IMR-90 (cell line): ENCODE measurements around the gene PFAS. TPM values are rescaled to one million over a fixed set of nuclear protein-coding genes. Genes with fewer than 3 reads are reported as not detected.

Experiments
- ATAC-seq: fragments of 200-7000 bp; cut with Tn5 transposase; 2 replicates; pipeline ENCODE4 v1.9.1; 2020; ENCODE audit warnings: low read depth, mild to moderate bottlenecking, moderate library complexity
- Bru-seq: library from RNA; stranded (reverse); fragments of 400-500 nt; gene quantifications from one replicate; lab custom pipeline; 2021; lab: Mats Ljungman, UMichigan
- BruChase-seq, 2 experiments: library from RNA; stranded (reverse); fragments of 400-500 nt; gene quantifications; one replicate each; lab custom pipeline; 2021; lab: Mats Ljungman, UMichigan
- BruUV-seq: library from RNA; stranded (reverse); fragments of 400-500 nt; replicated peaks from 2 replicates; lab custom pipeline; 2021; lab: Mats Ljungman, UMichigan
- CTCF ChIA-PET: fragments of 300-600 bp; formaldehyde crosslinking; extraction: SDS; loops from one replicate; lab custom pipeline; 2021; ENCODE audit warnings: antibody characterized with exemption; lab: Yijun Ruan, JAX
- POLR2A ChIA-PET: fragments of 300-600 bp; sonication (Branson Sonifier 250); formaldehyde crosslinking; loops from one replicate; lab custom pipeline; 2022; ENCODE audit warnings: antibody characterized with exemption; ENCODE audit not compliant: unreplicated experiment; lab: Charles Lee
- DNase-seq: peaks from one replicate; pipeline ENCODE4 v3.0.0; 2013
- H2AFZ ChIP-seq: replicated peaks from 2 replicates; pipeline ENCODE3; 2013; ENCODE audit warnings: low read length, mild to moderate bottlenecking; ENCODE audit not compliant: poor library complexity
- H2AK5ac ChIP-seq: 2 replicates; pipeline ENCODE4 v1.6.1; 2013; ENCODE audit warnings: low read depth, low read length, inconsistent platforms
- H2AK9ac ChIP-seq: replicated peaks from 2 replicates; pipeline ENCODE3; 2013; ENCODE audit warnings: mild to moderate bottlenecking, low read depth, low read length, moderate library complexity; ENCODE audit not compliant: poor library complexity
- H2BK120ac ChIP-seq: 2 replicates; pipeline ENCODE4 v1.6.1; 2013; ENCODE audit warnings: low read depth, low read length, inconsistent platforms
- H2BK15ac ChIP-seq: 3 replicates; pipeline ENCODE4 v1.6.1; 2013; ENCODE audit warnings: low read depth, low read length, inconsistent platforms
- H2BK20ac ChIP-seq: 2 replicates; pipeline ENCODE4 v1.6.1; 2013; ENCODE audit warnings: low read depth, mild to moderate bottlenecking, inconsistent platforms, low read length, moderate library complexity
- H2BK5ac ChIP-seq: 2 replicates; pipeline ENCODE4 v1.6.1; 2013; ENCODE audit warnings: mild to moderate bottlenecking, low read depth, low read length, inconsistent platforms; ENCODE audit not compliant: poor library complexity, severe bottlenecking
- H3K14ac ChIP-seq: replicated peaks from 2 replicates; pipeline ENCODE4 v1.6.1; 2013; ENCODE audit warnings: low read depth, low read length, inconsistent platforms
- H3K18ac ChIP-seq: 2 replicates; pipeline ENCODE4 v1.6.1; 2013; ENCODE audit warnings: low read depth, low read length, control low read depth
- H3K23ac ChIP-seq: 2 replicates; pipeline ENCODE4 v1.6.1; 2013; ENCODE audit warnings: low read depth, low read length, inconsistent platforms
- H3K27ac ChIP-seq: 2 replicates; pipeline ENCODE4 v1.5.1; 2013; ENCODE audit warnings: mild to moderate bottlenecking, control low read depth, low read length; ENCODE audit not compliant: insufficient read depth
- H3K27me3 ChIP-seq: 2 replicates; pipeline ENCODE4 v1.6.1; 2013; ENCODE audit warnings: low read length; ENCODE audit not compliant: control insufficient read depth, insufficient read depth
- H3K36me3 ChIP-seq: 2 replicates; pipeline ENCODE4 v1.6.1; 2013; ENCODE audit warnings: low read length, mixed read lengths; ENCODE audit not compliant: control insufficient read depth, insufficient read depth
- H3K4ac ChIP-seq: 2 replicates; pipeline ENCODE4 v1.6.1; 2013; ENCODE audit warnings: low read depth, low read length, inconsistent platforms
- H3K4me1 ChIP-seq: 2 replicates; pipeline ENCODE4 v1.6.1; 2013; ENCODE audit warnings: low read length, mixed read lengths; ENCODE audit not compliant: control insufficient read depth, insufficient read depth
- H3K4me2 ChIP-seq: 2 replicates; pipeline ENCODE4 v1.6.1; 2013; ENCODE audit warnings: low read depth, mild to moderate bottlenecking, control low read depth, low read length, moderate library complexity
- H3K4me3 ChIP-seq: 2 replicates; pipeline ENCODE4 v1.5.1; 2013; ENCODE audit warnings: low read depth, mild to moderate bottlenecking, control low read depth, low read length, moderate library complexity; ENCODE audit not compliant: insufficient read depth
- H3K56ac ChIP-seq: 2 replicates; pipeline ENCODE4 v1.6.1; 2013; ENCODE audit warnings: low read length, inconsistent platforms; ENCODE audit not compliant: insufficient read depth; ENCODE audit errors: extremely low read depth
- H3K79me1 ChIP-seq, 2 experiments: 2 replicates each; pipeline ENCODE4 v1.6.1; 2013; ENCODE audit warnings: low read length in 2 of 2, inconsistent platforms in 1 of 2, low read depth in 1 of 2
- H3K9ac ChIP-seq: 2 replicates; pipeline ENCODE4 v1.6.1; 2013; ENCODE audit warnings: low read depth, low read length, control low read depth
- H3K9me1 ChIP-seq: 2 replicates; pipeline ENCODE4 v1.6.1; 2013; ENCODE audit warnings: low read length, inconsistent platforms; ENCODE audit not compliant: insufficient read depth
- H3K9me3 ChIP-seq: 2 replicates; pipeline ENCODE4 v1.6.1; 2013; ENCODE audit warnings: low read length; ENCODE audit not compliant: control insufficient read depth, insufficient read depth
- H4K20me1 ChIP-seq: 2 replicates; pipeline ENCODE4 v1.6.1; 2013; ENCODE audit warnings: low read length, inconsistent platforms; ENCODE audit not compliant: insufficient read depth
- H4K5ac ChIP-seq: 2 replicates; pipeline ENCODE4 v1.6.1; 2013; ENCODE audit warnings: mild to moderate bottlenecking, low read depth, low read length, control low read depth
- H4K8ac ChIP-seq, 2 experiments: 2 replicates each; pipeline ENCODE4 v1.6.1; 2013; ENCODE audit warnings: low read depth in 2 of 2, low read length in 2 of 2, control low read depth in 1 of 2, inconsistent platforms in 1 of 2
- H4K91ac ChIP-seq: 2 replicates; pipeline ENCODE4 v1.6.1; 2013; ENCODE audit warnings: low read depth, low read length, inconsistent platforms; ENCODE audit not compliant: insufficient read depth
- BHLHE40 ChIP-seq: fragments of 150-350 bp; IDR thresholded peaks from 2 replicates; pipeline ENCODE4 v1.6.1; 2016; ENCODE audit warnings: mild to moderate bottlenecking, low read depth, low read length
- CEBPB ChIP-seq: IDR thresholded peaks from 2 replicates; pipeline ENCODE4 v1.6.1; 2012; ENCODE audit warnings: low read depth, low read length, improper control_type of control experiment
- ELK1 ChIP-seq: fragments of 150-350 bp; IDR thresholded peaks from 2 replicates; pipeline ENCODE4 v1.6.1; 2016; ENCODE audit warnings: low read depth, mild to moderate bottlenecking, low read length, moderate library complexity, borderline replicate concordance
- FOS ChIP-seq: fragments of 150-350 bp; IDR thresholded peaks from 2 replicates; pipeline ENCODE4 v1.6.1; 2016; ENCODE audit warnings: low read depth, low read length
- MAFK ChIP-seq: IDR thresholded peaks from 2 replicates; pipeline ENCODE4 v1.6.1; 2012; ENCODE audit warnings: low read depth, low read length, improper control_type of control experiment
- MAZ ChIP-seq: IDR thresholded peaks from 2 replicates; pipeline ENCODE4 v1.6.1; 2012; ENCODE audit warnings: low read depth, mild to moderate bottlenecking, low read length, improper control_type of control experiment, moderate library complexity, borderline replicate concordance
- MXI1 ChIP-seq: IDR thresholded peaks from 2 replicates; pipeline ENCODE4 v1.6.1; 2012; ENCODE audit warnings: low read depth, mild to moderate bottlenecking, low read length, moderate library complexity, borderline replicate concordance
- NFE2L2 ChIP-seq: fragments of 150-350 bp; IDR thresholded peaks from 2 replicates; pipeline ENCODE4 v1.6.1; 2016; ENCODE audit warnings: low read depth, mild to moderate bottlenecking, low read length
- RCOR1 ChIP-seq: IDR thresholded peaks from 2 replicates; pipeline ENCODE4 v1.6.1; 2012; ENCODE audit warnings: mild to moderate bottlenecking, low read length, improper control_type of control experiment; ENCODE audit not compliant: insufficient replicate concordance
- RFX5 ChIP-seq: IDR thresholded peaks from 2 replicates; pipeline ENCODE4 v1.8.0; 2012; ENCODE audit warnings: low read depth, mild to moderate bottlenecking, low read length, moderate library complexity
- SMC3 ChIP-seq: fragments of 150-350 bp; IDR thresholded peaks from 2 replicates; pipeline ENCODE4 v1.6.1; 2016; ENCODE audit warnings: low read depth, mild to moderate bottlenecking, antibody characterized with exemption, low read length, moderate library complexity
- USF2 ChIP-seq: fragments of 150-350 bp; IDR thresholded peaks from 2 replicates; pipeline ENCODE4 v1.6.1; 2017; ENCODE audit warnings: mild to moderate bottlenecking, antibody characterized with exemption, low read length, low read depth
- WGBS, 2 experiments: methylation state at CpG; one replicate each; pipeline versions ENCODE4 v1.1.5 to v1.1.7; 2013; ENCODE audit warnings: missing lambda C conversion rate in 2 of 2; ENCODE audit not compliant: insufficient read length in 1 of 2; ENCODE audit errors: extremely low coverage in 2 of 2; 5-methylcytosine and 5-hydroxymethylcytosine counted together
- dilution Hi-C: fragments of 300-500 bp; cut with HindIII; formaldehyde crosslinking; loops from one replicate; pipeline ENCODE4 v1.14.3; 2018; ENCODE audit warnings: low sequenced_read_pairs; ENCODE audit not compliant: unreplicated experiment
- in situ Hi-C: fragments of 300-500 bp; cut with MboI; formaldehyde crosslinking; loops from 3 replicates; pipeline ENCODE4 v1.14.3; 2019; ENCODE audit warnings: low sequenced_read_pairs, inconsistent platforms, mixed read lengths
- intact Hi-C: fragments of 100-400 bp; cut with micrococcal nuclease; formaldehyde crosslinking; loops from 2 replicates; pipeline ENCODE4 v1.10.0; 2022
- long read RNA-seq: library from polyadenylated mRNA; unstranded; transcript quantifications from one replicate; pipeline ENCODE4 v2.0.0, GENCODE V29; 2021; ENCODE audit not compliant: unreplicated experiment
- polyA plus RNA-seq, 3 experiments: library from polyadenylated mRNA; depleted of rRNA; stranded (reverse); fragments of >200 nt; gene quantifications; 2 replicates each; pipeline ENCODE4 v1.2.3, GENCODE V29; 2012; ENCODE audit warnings: low replicate concordance in 1 of 3
- total RNA-seq: library from RNA; depleted of rRNA; stranded (reverse); fragments of >200 nt; gene quantifications from 2 replicates; pipeline ENCODE4 v1.2.3, GENCODE V29; 2012; rRNA removed

Gene PFAS
- total RNA-seq (22.2 and 26.2 TPM in 2 replicates), polyA plus RNA-seq (2012; rRNA removed) (20.5 and 20.7 TPM in 2 replicates), Bru-seq, nascent RNA (percentile 53 among the genes with signal in this experiment), BruChase-seq, experiment 1, labeled RNA remaining after a 6-hour chase (percentile 60 among the genes with signal in this experiment), BruChase-seq, experiment 2, labeled RNA remaining after a 2-hour chase (percentile 54 among the genes with signal in this experiment)
- 10.2 and 12.6 TPM in 2 replicates for polyA plus RNA-seq (2012; cell fraction: cytosol; rRNA removed)
- 74.8 and 108 TPM in 2 replicates for polyA plus RNA-seq (2012; cell fraction: nucleus; rRNA removed; ENCODE audit: low replicate concordance)
- long read RNA-seq, partial matches to known transcripts, result 18 of 19 reads
- long read RNA-seq, other reads (novel, unspliced or antisense), result 1 of 19 reads

GRCh38 chr17:8248751-8249607, at the start of gene PFAS:
TSS of gene PFAS (plus strand) at chr17:8249289. CDS start at chr17:8253938, 4,649 bp downstream.
- dilution Hi-C loops, result loop anchor here (25.0 kb wide), 1 partner anchor 137 kb away; the partner anchor contains the start of genes ALOXE3 and HES7
- Histone ChIP-seq H3K4ac (peak within 1 kb of the TSS; percentile 88), H2AFZ (peak within 1 kb of the TSS; percentile 99), H3K36me3 (peaks cover 2% of the 10 kb centered on the region; the same call in 1 of the 2 replicates), H4K20me1 (no peaks in the 10 kb centered on the region), H4K8ac (peak within 1 kb of the TSS; percentile 89 to 99), H3K56ac (peak within 1 kb of the TSS; percentile 82), H3K4me3 (peak within 1 kb of the TSS; percentile 76), H3K9ac (peak within 1 kb of the TSS; percentile 93), H4K91ac (peak within 1 kb of the TSS; percentile 86), H2BK15ac (peak within 1 kb of the TSS; percentile 93; the same call in 2 of the 3 replicates), H3K27me3 (no peaks in the 10 kb centered on the region), H3K4me1 (no peaks in the 10 kb centered on the region; the same call in 1 of the 2 replicates), H3K9me3 (no peaks in the 10 kb centered on the region), H3K18ac (peak within 1 kb of the TSS; percentile 13; the same call in 1 of the 2 replicates), H2BK5ac (peak within 1 kb of the TSS; percentile 64), H2BK20ac (no peak within 1 kb of the TSS), H3K27ac (peak within 1 kb of the TSS; percentile 80), H3K14ac (peak within 1 kb of the TSS; percentile 94), H3K23ac (peak within 1 kb of the TSS; percentile 92), H2BK120ac (peak within 1 kb of the TSS; percentile 46; the same call in 1 of the 2 replicates), H2AK9ac (peak within 1 kb of the TSS; percentile 84), H3K9me1 (peaks cover 13% of the 10 kb centered on the region; the same call in 1 of the 2 replicates), H4K5ac (peak within 1 kb of the TSS; percentile 82), H3K79me1 (peaks cover 26 to 59% of the 10 kb centered on the region in 2 experiments), H2AK5ac (peak within 1 kb of the TSS; percentile 56), H3K4me2 (peak within 1 kb of the TSS; percentile 92)
- 1% methylated on average over 35 of the region's 58 CpGs; no CpG with 5 or more reads in 1 of the 2 experiments for WGBS, 2 experiments
- ChIA-PET CTCF (interaction anchor here (0.8 kb wide), 1 partner anchor 1582 kb away, joined by 3 read pairs; no protein-coding TSS in a partner anchor), POLR2A (no interaction called here)
- peak; percentile 89 for DNase-seq
- peak; percentile 74 for ATAC-seq
- no TSS peak for BruUV-seq
- intact Hi-C loops, result loop anchor here (1.0 to 5.0 kb wide), 4 partner anchors 23 to 128 kb away; partner anchors contain the start of genes KRABD2 and RANGRF
- in situ Hi-C loops, result no loop called here
- TF ChIP-seq RCOR1 (no peak), SMC3 (no peak), MAFK (no peak), MXI1 (peak; percentile 100), NFE2L2 (0 out of 2 replicates have a peak, but pooled peaks have one; percentile 10), USF2 (0 out of 2 replicates have a peak, but pooled peaks have one; percentile 24), FOS (no peak), BHLHE40 (peak; percentile 67), CEBPB (peak; percentile 76), MAZ (peak; percentile 35; the same call in 1 of the 2 replicates), RFX5 (no peak), ELK1 (no peak)
